Ovary (tissue), 3 donors: Measurements from ENCODE around the gene DAP.

ENCODE experiments used
- CTCF ChIP-seq, 3 donors: fragments of 450-650 bp in 2 of 3; fragments of 200-600 bp in 1 of 3; IDR thresholded peaks; one replicate each; pipeline versions ENCODE4 v1.5.1 to v1.8.0; 2016 to 2022; ENCODE audit warnings: antibody characterized with exemption in 3 of 3, mild to moderate bottlenecking in 1 of 3
- EP300 ChIP-seq: sonication (generic); formaldehyde crosslinking; IDR thresholded peaks from one replicate; pipeline ENCODE4 v1.6.1; 2017; ENCODE audit warnings: antibody characterized with exemption
- POLR2A ChIP-seq: fragments of 450-650 bp; IDR thresholded peaks from one replicate; pipeline ENCODE4 v1.6.1; 2017; ENCODE audit warnings: antibody characterized with exemption, mild to moderate bottlenecking, moderate library complexity
- donor health status: DM: no; HTN: no; CAD: no.

GRCh38 chr5:10662661-10663488 is 98.2 kb downstream of the DAP start:
- TF ChIP-seq CTCF (IDR thresholded peaks at IDR 0.05) (no peak), POLR2A (no peak), EP300 (no peak)
